ENCODE results near the gene SH3BP2.
"Not testable (repeated sequence)": the region's sequence is repeated elsewhere in the genome, so short reads cannot be mapped to it uniquely, and the experiment has no call there.

The SH3BP2 gene

GRCh38 chr4:2771264-2771663 is 21.6 kb upstream of the SH3BP2 start:
- no peak overlapping the region for H3K4me3 ChIP-seq (ENCODE audit: low read depth, low read length)
- no peak for DNase-seq
- H3K36me3 ChIP-seq, result no peaks in the 10 kb centered on the region
- H3K9me3 ChIP-seq, result no peaks in the 10 kb centered on the region; the same call in 1 of the 2 replicates
- peaks cover 13% of the 10 kb centered on the region for H3K4me1 ChIP-seq
- H3K27me3 ChIP-seq, result no peaks in the 10 kb centered on the region
- TF ChIP-seq, protein P1, sequence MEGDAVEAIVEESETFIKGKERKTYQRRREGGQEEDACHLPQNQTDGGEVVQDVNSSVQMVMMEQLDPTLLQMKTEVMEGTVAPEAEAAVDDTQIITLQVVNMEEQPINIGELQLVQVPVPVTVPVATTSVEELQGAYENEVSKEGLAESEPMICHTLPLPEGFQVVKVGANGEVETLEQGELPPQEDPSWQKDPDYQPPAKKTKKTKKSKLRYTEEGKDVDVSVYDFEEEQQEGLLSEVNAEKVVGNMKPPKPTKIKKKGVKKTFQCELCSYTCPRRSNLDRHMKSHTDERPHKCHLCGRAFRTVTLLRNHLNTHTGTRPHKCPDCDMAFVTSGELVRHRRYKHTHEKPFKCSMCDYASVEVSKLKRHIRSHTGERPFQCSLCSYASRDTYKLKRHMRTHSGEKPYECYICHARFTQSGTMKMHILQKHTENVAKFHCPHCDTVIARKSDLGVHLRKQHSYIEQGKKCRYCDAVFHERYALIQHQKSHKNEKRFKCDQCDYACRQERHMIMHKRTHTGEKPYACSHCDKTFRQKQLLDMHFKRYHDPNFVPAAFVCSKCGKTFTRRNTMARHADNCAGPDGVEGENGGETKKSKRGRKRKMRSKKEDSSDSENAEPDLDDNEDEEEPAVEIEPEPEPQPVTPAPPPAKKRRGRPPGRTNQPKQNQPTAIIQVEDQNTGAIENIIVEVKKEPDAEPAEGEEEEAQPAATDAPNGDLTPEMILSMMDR (IDR thresholded peaks at IDR 0.05; ENCODE audit: low read depth, low read length), result no peak

GRCh38 chr4:2780643-2781042 is 12.2 kb upstream of the SH3BP2 start:
- not testable (repeated sequence) for DNase-seq; H3K27me3 ChIP-seq; H3K9me3 ChIP-seq; H3K4me3 ChIP-seq (ENCODE audit: low read depth, low read length); H3K4me1 ChIP-seq; H3K36me3 ChIP-seq

GRCh38 chr4:2781911-2782310 is 11.0 kb upstream of the SH3BP2 start:
- Histone ChIP-seq H3K36me3 (no peaks in the 10 kb centered on the region), H3K4me3 (ENCODE audit: low read depth, low read length) (no peak overlapping the region), H3K27me3 (no peaks in the 10 kb centered on the region), H3K9me3 (no peaks in the 10 kb centered on the region), H3K4me1 (no peaks in the 10 kb centered on the region)
- TF ChIP-seq, protein P1 (IDR thresholded peaks at IDR 0.05; ENCODE audit: low read depth, low read length), result no peak
- no peak for DNase-seq

DNA sequence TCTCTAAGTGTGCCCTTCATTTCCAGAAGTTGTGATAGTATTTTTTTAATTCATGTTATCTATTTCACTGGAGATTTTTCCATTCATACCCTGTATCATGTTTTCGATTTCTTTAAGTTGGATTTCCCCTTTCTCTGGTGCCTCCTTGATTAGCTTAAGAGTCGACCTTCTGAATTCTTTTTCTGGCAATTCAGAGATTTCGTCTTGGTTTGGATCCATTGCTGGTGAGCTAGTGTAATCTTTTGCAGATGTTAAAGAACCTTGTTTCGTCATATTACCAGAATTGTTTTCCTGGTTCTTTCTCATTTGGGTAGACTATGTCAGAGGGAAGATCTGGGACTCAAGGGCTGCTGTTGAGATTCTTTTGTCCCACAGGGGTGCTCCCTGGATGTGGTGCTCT is 9.1 kb upstream of the SH3BP2 start:
- peaks cover 3% of the 10 kb centered on the region; the same call in 1 of the 2 replicates for H3K4me1 ChIP-seq
- H3K36me3 ChIP-seq, result no peaks in the 10 kb centered on the region
- no peak for DNase-seq

DNA sequence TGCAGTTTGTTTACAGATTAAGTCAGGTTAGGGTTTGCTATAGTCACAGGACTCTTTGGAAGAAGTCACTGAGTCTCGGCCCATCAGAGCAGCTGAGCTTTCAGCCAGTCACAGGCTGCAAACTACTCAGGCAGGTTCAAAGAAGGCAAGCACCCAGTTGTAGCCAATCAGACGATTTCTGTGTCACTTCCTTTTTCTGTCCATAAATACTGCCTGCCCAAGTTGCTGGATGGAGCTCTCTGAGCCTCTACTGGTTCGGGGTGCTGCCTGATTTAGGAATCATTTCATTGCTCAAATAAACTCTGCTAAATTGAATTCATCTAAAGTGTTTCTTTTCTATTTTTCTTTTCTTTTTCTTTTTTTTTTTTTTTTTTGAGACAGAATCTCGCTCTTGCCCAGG is 7.3 kb upstream of the SH3BP2 start:
- H3K4me3 ChIP-seq (ENCODE audit: low read depth, low read length), result no peak overlapping the region
- no peak for DNase-seq
- H3K4me1 ChIP-seq, result peaks cover 3% of the 10 kb centered on the region; the same call in 1 of the 2 replicates
- no peaks in the 10 kb centered on the region for H3K27me3 ChIP-seq
- TF ChIP-seq, protein P1 (IDR thresholded peaks at IDR 0.05; ENCODE audit: low read depth, low read length), result no peak
- no peaks in the 10 kb centered on the region for H3K9me3 ChIP-seq
- H3K36me3 ChIP-seq, result no peaks in the 10 kb centered on the region

More for the DNA sequence above, 9.1 kb upstream of the SH3BP2 start:
- H3K4me3 ChIP-seq (ENCODE audit: low read depth, low read length), result no peak overlapping the region
- H3K9me3 ChIP-seq, result no peaks in the 10 kb centered on the region
- TF ChIP-seq, protein P1 (IDR thresholded peaks at IDR 0.05; ENCODE audit: low read depth, low read length), result no peak
- no peaks in the 10 kb centered on the region for H3K27me3 ChIP-seq

GRCh38 chr4:2786152-2786671 is 6.7 kb upstream of the SH3BP2 start:
- TF ChIP-seq, protein P1 (IDR thresholded peaks at IDR 0.05; ENCODE audit: low read depth, low read length), result no peak
- peaks cover 3% of the 10 kb centered on the region; the same call in 1 of the 2 replicates for H3K4me1 ChIP-seq
- H3K9me3 ChIP-seq, result no peaks in the 10 kb centered on the region
- no peak for DNase-seq
- no peak overlapping the region for H3K4me3 ChIP-seq (ENCODE audit: low read depth, low read length)
- H3K36me3 ChIP-seq, result no peaks in the 10 kb centered on the region
- no peaks in the 10 kb centered on the region for H3K27me3 ChIP-seq
